GM19397 (cell line): ENCODE results near the gene DCAF11.

ENCODE experiments used
- ATAC-seq: cut with Tn5 transposase; IDR thresholded peaks from one replicate; pipeline ENCODE4 v1.9.1; 2021; ENCODE audit warnings: mild to moderate bottlenecking, moderate library complexity; ENCODE audit not compliant: unreplicated experiment

The DCAF11 gene

DNA sequence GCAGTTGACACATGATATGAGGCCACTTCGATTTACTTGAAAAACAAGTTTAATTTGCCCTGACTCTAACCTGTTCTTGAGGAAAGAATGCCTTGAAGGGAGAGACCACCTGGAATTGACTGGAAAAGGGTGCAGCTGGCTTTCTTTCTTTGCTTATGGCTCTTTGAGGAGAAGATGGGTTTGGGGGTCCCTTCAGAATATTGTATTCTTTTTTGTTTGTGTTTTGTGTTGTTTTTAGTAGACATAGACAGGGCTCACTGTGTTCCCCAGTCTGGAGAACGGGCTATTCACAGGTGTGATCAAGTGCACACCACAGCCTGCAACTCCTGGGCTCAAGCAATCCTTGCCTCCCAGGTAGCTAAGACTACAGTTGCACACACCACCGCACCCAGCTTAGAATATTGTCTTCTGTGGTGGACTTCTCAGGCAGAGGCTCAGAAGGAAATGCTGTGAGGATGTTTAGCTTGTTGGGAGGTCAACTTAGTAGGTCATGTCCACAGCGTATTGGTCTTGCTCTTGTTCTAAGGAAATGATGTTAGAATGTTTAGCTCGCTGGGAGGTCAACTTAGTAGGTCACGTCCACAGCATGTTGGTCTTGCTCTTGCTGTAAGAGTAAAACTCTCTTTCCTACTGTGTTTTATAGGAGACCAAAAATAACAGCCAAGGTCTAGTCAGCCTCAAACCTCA is 1.7 kb downstream of the DCAF11 start:
- ATAC-seq: no peak

DNA sequence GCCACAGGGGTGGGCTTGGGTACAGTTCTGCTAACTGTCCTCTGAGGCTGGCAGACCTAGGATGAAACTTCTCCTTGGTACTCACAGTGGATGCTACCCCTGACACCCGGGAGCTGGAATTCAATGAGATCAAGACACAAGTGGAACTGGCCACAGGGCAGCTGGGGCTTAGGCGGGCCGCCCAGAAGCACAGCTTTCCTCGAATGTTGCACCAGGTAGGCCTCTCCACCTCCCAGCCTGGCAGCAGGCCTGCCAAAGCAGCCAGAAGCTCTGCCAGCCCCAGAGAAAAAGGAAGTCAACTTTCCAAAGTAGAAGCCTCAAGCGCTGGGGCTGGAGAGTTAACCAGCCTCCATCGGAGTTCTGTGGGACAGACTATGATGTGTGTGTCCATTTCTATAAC is 2.6 kb downstream of the DCAF11 start:
- no peak for ATAC-seq

DNA sequence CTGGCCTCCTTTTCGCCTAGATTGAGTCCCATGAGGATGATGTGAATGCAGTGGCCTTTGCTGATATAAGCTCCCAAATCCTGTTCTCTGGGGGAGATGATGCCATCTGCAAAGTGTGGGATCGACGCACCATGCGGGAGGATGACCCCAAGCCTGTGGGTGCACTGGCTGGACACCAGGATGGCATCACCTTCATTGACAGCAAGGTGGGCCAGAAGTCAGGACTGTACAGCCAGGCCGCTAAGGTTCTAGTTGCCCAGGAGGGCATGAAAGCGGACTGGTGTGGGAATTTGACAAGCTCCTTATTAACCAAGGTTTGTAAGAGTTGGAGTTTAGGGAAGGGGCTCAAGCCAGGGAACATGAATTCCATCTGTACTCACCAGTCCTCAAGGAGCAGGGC is 5.1 kb downstream of the DCAF11 start:
- no peak for ATAC-seq

DNA sequence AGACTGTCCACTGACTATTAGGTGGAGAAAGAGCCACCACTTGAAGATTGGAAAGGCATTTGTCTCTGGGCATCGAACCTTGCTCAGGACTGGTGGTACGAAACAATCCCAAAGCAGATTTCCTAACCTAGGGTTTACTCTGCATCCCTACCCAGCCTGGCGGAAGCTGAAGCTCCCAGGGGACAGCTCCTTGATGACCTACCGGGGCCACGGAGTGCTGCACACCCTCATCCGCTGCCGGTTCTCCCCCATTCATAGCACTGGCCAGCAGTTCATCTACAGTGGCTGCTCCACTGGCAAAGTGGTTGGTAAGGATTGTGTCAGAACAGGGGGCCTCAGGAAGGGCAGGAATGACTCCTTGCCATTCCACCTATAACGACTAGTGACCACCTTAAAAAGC is 6.6 kb downstream of the DCAF11 start:
- ATAC-seq: no peak

DNA sequence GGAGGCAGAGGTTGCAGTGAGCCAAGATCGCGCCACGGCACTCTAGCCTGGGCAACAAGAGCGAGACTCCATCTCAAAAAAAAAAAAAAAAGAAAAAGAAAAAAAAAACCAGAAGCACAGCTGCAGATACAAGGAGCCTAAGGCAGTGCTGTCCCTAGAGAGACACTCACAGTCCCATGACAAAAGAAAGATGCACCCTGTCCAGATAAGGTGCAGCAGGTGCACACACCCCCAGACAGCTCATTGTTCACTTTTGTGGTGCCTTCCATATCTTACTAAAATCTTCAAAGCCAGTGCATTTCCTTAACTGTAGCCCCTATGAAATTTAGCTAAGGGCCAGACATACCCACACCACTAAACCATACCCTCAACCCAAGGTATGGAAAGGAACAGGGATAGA is 7.8 kb downstream of the DCAF11 start:
- no peak for ATAC-seq

DNA sequence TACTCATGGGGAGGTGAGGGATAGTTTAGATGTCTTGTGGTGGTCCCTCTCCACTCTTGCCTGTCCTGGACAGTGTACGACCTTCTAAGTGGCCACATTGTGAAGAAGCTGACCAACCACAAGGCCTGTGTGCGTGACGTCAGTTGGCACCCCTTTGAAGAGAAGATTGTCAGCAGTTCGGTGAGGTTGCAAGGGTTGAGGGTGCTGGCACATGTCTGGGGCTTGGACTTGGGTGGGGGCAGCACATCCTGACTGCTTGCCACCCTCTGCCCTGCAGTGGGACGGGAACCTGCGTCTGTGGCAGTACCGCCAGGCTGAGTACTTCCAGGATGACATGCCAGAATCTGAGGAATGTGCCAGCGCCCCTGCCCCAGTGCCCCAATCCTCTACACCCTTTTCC is 8.3 kb downstream of the DCAF11 start:
- ATAC-seq: no peak

DNA sequence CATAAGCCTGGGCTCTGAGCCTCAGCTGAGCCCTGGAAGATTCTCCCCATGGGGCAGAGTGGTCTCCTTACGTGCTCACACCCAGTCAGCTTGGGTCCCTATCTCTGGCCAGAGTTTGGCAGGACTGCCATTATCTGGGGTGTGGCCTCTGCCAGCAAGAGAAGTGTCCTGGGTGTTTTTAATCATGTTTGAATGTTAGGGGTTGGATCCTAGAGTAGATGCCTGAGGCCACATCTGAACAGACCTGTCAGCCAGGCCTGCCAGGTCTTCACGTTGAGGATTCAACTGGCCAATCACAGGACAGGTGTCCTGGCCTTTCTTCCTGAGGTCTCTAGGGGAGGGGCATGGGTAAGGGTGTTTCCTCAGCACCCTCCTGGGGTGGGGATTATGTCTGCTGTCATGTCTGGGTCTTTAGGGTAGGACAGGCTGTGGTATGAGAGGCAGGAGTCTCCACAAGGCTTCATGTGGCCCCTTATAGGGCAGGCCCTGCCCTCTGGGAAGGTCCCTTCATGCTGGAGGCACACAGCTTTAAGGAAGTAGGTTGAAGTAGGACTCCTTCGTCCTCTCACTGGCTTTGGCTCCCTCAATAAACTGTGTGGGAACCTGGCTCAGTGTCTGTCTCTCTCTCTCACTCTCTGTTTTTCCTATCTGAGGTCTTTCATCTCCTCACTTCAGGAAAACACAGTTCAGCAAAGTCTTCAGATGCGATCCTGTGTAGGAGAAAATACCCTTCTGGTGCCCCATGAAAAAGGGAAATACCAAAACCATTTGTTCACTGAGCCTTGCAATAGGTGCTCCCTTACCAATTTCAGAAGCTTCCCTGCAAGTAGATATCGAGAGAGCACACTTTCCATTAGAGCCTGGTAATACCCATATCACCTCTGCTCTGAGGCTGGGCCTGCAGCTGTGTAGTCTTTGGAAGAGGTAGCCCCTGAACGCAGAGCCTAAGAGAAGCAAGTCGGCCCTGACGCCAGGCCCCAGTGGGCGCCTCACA is 9.1 kb downstream of the DCAF11 start:
- ATAC-seq: peak; percentile 47

DNA sequence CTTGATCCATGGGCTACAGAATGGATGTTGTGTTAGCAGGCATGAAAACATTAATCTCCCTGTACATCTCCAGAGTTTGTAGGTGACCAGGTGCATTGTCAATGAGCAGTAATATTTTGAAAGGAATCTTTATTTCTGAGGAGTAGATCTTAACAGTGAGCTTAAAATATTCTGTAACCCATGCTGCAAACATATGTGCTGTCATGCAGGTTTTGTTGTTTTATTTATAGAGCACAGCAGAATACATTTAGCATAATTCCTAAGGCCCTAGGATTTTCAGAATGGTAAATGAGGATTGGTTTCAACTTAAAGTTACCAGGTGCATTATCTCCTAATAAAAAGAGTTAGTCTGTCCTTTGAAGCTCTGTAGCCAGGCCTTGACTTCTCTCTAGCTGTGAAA is 12.4 kb downstream of the DCAF11 start:
- no peak for ATAC-seq

DNA sequence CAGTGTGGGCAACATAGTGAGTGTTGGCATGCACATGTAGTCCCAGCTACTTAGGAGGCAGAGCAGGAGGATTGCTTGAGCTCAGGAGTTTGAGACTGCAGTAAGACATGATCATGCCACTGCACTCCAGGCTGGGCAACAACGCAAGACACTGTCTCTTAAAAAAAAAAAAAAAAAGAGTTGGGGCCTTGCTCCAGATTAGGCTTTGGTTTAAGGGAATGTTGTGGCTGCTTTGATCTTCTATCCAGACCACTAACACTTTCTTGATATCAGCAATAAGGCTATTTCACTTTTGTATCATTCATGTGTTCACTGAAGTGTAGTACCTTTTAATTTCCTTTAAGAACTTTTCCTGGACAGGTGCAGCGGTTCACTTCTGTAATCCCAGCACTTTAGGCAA is 13.1 kb downstream of the DCAF11 start:
- no peak for ATAC-seq

DNA sequence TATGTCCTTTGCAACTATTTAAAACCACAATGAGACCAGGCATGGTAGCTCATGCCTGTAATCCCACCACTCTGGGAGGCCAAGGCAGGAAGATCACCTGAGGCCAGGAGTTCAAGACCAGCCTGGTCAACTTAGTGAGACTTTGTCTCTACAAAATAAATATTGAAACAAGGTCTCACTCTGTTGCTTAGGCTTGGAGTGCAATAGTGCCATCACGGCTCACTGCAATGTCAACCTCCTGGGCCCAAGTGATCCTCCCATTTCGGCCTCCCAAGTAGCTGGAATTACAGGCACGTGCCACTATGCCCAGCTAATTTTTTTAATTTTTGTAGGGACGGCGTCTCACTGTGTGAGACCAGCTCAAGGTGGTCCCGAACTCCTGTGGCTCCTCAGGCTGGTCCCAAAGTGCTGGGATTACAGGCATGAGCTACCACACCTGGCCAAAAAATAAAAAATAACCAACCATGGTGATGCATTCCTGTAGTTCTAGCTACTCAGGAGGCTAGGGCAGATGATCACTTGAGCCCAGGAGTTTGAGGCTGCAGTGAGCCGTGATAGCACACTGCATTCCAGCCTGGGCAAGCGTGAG is 14.9 kb downstream of the DCAF11 start:
- ATAC-seq: no peak

DNA sequence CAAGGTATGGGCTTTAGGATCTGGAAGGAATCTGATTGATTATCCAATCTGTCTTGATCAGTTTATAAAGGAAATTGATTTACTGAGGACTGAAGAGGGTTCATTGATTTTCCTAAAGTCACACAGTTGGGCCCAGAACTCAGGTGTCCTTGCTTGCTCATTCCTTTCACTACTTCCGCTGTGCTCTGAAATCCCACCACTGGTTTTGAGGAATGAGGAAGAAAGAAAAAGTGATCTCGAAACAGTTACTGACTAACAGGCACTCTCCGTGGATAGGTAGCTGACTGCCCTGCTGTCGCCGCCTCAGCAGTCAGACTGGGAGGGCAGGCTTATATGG is 15.8 kb downstream of the DCAF11 start, which contains the start of gene FITM1:
TSS of gene FITM1 (plus strand) at position 280 of the 337 bp plus-strand sequence. CDS start 905 bp downstream, outside the sequence.
- ATAC-seq: no peak

DNA sequence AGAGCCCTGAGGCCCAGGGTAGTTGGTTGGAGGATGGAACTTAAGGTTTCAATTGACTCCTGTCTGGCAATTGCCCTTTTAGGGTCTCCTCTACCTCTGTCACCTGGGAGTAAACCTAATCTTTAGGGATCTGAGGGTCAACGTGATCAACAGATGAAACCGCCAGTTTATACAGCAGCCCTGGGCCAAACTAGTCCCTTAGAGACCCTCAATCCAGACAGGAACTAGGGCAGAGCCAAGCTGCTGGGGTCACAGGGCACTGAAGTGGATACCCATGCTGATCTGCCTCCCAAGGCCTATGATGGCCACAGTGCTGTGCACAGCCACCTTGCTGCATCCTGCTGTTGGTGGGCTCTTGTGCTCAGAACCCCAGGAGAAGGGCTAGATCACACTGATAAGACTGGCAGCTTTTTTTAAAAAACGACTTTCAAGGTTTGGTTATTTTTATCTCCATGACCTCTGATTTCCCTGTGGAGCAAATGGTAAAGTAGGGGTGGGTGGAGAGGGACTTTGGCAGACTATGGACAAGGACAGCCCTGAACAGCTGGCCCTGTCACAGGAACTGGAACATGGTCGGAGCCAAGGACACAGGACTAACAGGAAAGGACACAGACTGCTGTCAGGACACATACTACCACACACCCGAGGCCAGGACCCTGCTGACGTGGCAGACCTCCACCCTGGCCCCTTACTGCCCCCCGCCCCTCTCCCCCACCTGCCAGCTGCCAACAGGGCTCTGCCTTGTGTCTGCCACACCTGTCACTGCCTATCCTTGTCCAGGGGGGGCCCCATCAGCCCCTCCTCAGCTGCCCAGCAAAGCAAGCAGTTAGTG is 16.4 kb downstream of the DCAF11 start:
- ATAC-seq: no peak

DNA sequence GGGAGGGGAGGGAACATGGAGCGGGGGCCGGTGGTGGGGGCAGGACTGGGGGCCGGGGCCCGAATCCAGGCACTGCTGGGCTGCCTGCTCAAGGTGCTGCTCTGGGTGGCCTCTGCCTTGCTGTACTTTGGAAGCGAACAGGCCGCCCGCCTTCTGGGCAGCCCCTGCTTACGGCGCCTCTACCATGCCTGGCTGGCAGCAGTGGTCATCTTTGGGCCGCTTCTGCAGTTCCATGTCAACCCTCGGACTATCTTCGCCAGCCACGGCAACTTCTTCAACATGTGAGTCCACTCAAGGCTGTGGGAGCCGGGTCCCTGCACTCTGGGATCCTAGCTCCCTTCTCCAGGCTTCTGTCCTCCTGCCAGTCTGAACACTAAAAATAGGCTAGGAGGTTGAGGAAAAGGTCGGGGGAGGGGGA is 17.0 kb downstream of the DCAF11 start:
- no peak for ATAC-seq

DNA sequence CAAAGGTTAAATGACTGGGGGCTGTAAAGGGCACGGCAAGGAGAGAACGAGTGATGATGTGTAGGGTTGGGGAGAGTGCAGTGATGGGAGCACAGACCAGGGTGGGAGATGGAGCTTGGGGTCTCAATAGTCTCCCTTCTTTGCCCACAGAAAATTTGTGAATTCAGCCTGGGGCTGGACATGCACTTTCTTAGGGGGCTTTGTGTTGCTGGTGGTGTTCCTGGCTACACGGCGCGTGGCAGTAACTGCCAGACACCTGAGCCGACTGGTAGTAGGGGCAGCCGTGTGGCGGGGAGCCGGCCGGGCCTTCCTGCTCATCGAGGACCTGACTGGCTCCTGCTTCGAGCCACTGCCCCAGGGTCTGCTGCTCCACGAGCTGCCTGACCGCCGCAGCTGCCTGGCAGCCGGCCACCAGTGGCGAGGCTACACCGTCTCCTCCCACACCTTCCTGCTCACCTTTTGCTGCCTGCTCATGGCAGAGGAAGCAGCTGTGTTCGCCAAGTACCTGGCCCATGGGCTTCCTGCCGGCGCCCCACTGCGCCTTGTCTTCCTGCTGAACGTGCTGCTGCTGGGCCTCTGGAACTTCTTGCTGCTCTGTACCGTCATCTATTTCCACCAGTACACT is 17.6 kb downstream of the DCAF11 start:
- ATAC-seq: no peak

DNA sequence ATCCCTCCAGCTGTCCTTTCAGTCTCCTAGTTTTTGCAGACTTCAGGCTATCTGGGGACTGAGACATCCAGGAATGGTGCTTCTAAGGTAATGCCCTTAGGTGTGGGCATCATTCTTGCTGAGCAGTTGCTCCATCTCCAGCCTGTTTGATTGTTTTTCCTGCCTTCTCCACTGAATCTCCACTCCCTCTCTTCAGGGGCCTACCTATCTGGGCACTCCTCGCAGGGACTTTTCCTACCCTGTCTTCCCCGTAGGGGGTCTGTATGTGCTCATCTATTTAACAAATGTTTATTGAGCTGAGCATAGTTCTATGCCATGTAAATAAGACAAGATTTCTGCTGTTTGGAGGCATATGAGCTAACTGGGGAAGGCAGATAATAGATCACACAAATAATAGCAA is 18.4 kb downstream of the DCAF11 start:
- no peak for ATAC-seq

DNA sequence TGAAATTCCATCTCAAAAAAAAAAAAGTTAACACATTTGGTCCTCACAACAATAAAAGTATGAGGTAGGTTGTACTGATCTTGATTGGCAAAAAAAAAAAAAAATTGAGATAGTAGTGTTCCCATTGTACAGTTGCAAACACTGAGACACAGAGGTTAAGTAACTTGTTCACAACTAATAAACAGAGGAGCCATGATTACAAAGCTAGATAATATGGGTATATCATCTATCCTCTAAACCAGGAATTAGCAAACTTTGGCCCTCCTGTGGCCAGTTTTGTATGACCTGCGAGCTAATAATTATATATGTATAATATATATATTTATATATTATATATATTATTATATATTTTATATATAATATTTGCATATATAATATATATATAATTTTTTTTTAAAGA is 19.2 kb downstream of the DCAF11 start:
- ATAC-seq: no peak

DNA sequence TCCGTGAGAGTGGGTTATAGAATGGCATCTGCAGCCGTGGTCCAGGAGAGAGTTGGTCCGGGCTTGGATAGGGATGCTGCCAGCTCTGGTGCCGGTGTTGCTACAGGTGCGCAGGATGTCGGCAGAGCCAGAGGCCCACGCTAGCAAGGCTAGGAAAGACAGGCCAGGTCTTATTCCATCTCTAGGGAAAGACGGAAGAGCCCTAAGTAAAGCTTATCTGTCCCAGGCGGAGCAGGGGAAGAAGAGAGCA is 20.9 kb downstream of the DCAF11 start:
- no peak for ATAC-seq

DNA sequence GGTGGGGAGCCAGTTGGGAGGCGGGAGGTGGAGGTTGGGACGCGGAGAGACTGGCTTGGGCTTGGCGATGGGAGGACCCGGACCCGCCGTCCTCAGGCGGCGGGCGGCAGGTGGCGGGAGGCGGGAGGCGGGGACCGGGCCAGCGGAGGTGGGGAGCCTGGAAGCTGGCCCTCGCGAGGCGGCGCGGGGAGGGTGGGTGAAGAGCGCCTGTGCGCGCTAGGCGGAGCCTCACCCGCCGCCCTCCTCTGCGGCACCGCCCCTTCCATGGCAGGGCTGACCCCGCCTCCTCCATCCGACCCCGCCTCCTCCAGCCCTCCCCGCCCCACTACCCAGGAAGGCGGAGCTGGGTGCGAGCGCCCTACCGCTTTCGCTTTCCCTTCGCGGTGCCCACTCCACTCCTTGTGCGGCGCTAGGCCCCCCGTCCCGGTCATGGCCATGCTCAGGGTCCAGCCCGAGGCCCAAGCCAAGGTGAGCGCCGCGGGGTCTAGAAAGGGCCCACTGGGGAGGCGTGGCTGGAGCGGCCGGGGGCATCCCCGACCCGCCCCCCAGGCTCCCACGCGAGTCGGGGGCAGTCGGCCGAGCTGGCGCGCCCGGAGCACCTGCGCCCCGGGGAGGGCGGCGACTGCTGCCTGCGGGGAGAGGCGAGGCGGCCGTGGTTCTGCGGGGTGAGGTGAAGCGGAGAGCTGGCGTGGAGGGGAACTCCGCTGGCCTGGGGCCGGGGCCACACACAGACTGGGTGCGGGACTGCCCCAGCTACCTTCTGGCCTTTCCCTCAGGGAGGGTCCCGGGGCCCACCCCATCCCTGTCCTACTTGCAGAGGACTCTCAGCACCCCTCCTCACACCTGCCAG is 21.5 kb downstream of the DCAF11 start, which contains the start of gene PSME1:
TSS of gene PSME1 (plus strand) at position 361 of the 850 bp plus-strand sequence. CDS start at position 430, 69 bp downstream.
- peak; percentile 83 for ATAC-seq

DNA sequence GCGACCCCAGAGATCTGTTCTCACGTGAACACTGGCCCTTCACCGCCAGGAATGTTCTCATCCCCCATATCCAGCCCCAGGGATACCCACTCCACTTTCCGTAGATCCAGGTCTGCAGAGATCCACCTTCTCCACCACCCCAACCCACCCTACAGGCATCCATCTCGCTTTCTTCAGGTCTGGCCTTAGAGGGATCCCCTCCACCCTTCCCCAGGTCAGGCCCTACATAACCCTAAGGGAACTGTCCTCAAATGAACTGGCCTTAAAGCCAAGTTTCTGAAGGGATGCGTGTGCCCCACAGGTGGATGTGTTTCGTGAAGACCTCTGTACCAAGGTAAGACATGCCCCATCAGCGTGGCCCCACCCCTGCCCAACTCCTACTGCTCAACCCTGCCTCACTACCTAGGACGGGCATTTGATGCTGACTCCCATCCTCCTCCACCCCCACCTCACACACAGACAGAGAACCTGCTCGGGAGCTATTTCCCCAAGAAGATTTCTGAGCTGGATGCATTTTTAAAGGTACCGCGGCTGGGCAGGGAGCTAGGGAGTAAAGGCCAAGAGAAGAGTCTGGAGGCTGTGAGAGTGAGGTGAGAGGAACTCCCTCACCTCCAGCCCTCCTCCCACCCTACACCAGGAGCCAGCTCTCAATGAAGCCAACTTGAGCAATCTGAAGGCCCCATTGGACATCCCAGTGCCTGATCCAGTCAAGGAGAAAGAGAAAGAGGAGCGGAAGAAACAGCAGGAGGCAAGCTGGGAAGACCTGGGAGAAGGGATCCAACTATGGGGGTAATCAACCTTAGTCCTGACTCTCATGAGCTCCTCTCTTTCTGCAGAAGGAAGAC is 22.3 kb downstream of the DCAF11 start:
- no peak for ATAC-seq
